Measurements from ENCODE around the gene TRIM9.
A peak's percentile ranks its signal among the peaks of the same experiment; 100 is the strongest.
"Not testable (repeated sequence)": the region's sequence is repeated elsewhere in the genome, so short reads cannot be mapped to it uniquely, and the experiment has no call there.

Gene TRIM9

GRCh38 chr14:50985124-50985858 lies 109.6 kb downstream of the TRIM9 start:
- peak in 30 of 42 donors; percentile 29 to 75 (median 52) for DNase-seq
- intact Hi-C loops (cut with DNase I): no loop called here

DNA sequence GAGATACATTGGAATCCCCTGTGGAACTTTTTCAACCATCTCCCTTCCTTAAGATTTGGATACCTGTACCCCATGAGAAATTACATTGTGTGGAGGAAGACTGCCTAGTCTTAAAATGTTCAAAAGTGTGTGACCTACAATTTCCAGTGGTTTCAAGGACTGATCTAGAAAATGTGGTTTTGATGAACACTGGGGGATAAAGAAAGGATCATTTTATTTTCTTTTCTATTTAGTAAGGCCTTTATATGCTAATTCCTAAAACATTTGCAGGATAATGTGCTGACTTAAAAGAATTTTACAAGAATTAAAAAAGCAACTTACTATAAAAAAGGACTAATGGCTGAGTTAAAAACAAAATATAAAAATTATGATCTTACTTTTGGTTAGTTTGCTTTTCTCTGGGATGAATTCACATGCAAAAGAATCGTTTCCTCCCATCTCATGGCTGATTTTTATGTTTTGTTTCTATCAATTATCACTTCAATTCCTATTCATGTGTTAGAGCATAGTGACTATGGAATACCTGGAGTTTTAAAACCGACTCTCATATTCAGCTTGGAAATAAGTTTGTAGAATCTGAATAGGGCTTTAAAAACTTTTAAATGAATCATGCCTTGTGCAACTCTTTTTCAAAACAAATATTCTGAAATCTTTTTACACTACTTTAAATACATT lies 110.7 kb downstream of the TRIM9 start:
- intact Hi-C loops (cut with DNase I): no loop called here
- DNase-seq: no peak

DNA sequence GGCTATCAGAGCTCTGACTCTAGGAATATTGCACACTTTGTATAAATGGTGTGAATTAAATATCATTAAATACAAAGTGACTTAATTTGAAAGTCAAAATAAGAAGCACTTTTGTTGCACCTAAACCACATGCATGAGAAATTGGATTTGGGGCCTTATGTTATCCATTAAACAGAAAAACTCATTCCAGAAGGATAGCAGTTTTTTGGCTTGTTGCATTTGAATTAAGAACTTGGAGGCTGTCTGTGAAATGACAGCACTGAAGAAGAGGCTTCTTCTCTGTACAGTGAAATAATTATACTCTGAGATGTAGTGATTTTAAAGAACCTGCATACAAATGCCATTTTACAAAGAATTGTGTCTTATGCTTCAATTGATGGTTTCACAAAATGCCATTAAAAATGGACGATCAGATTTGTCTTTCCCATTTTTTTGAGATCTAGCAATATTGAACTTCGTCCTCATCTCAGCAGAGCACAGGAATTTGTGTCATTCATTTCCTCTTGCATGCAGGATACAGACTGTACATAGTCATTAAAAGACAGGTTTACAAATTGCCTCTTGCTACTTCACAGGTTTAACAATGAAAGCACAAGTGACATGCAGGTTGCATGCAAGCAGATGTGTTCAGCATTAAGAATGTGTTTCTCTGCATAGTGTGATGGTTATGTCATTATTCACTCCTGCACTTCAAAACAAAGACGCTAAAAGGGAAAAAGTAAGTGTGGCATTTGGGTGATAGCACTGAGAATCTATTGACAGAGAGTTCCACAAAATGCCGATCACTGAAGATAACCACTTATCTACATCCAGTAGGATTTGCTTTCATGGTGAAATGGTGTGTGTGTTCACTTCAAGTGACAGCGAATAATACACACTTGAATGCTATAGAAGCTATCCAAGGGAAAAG lies 114.7 kb downstream of the TRIM9 start:
- peak in 1 of 42 donors; percentile 6 for DNase-seq
- intact Hi-C loops (cut with DNase I): no loop called here

DNA sequence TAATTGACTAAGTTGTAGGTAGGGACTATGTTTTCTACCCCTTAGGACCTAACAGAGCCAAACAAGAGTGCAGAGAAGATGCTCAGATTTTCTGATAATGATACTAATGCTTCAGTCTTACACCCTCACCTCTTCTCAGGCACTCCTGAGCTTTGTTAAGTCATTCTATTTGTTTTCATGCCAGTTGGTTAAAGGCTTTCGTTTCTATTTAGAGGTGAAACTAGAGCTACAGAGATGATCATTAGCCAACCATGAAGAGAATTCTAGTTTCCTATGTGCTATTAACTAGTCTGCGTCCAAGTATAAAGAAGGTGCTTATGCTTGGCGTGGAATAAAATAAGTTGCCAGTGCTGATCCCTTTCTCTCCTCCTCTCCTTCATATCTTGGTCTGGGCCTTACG lies 116.0 kb downstream of the TRIM9 start:
- intact Hi-C loops (cut with DNase I): no loop called here

GRCh38 chr14:50978529-50978871 lies 116.4 kb downstream of the TRIM9 start:
- intact Hi-C loops (cut with DNase I): no loop called here

More for the DNA sequence above, 116.0 kb downstream of the TRIM9 start:
- DNase-seq: no peak

GRCh38 chr14:50977863-50978528 lies 116.9 kb downstream of the TRIM9 start:
- intact Hi-C loops (cut with DNase I): no loop called here
- peak in 1 of 42 donors; percentile 37 for DNase-seq

More at GRCh38 chr14:50978529-50978871, 116.4 kb downstream of the TRIM9 start:
- DNase-seq: no peak

DNA sequence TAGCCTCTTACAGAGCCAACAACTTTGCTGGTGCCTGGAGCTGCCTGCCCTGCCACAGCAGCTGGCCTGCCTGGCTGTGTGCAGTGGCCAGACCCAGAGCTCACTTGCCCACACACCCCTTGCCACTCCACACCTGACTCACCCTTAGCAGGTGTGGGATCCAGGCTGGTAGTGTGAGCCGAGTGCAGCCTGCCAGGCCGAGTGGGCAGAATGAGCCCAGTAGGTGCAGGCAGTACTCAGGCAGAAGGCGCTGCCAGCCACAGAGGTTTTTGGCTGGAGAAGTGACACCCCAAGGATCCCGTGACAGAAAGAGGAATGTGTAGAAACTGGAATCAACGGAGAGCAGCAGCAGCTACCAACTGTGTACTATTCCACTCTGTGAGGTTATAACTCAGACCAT lies 120.8 kb downstream of the TRIM9 start:
- DNase-seq: no peak

GRCh38 chr14:50972734-50973133 lies 122.2 kb downstream of the TRIM9 start:
- intact Hi-C loops (cut with DNase I): no loop called here
- no peak for DNase-seq

More for the DNA sequence above, 120.8 kb downstream of the TRIM9 start:
- intact Hi-C loops (cut with DNase I): no loop called here

- intact Hi-C loops (cut with DNase I): no loop called here
- no peak for DNase-seq
Observed at GRCh38 chr14:50970886-50971781, 123.8 kb downstream of the TRIM9 start.

DNA sequence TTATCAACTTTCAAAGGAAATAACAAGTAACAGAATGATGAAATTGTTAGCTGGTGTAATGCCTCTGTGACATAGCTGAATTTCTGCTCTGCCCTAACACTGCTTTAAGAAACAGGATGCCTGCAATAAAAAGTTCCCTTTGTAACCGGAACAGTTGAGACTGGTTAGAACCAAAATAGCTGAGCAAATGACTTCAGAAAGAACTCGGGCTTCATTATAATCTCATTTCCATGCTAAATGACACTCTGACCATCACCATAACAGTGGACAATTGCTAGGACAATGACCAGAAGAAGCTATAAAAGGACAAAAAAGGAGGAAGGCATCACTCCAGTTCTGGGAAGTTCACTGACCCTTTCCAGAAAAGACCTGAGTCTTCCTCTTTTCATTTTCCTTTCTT lies 127.1 kb downstream of the TRIM9 start:
- intact Hi-C loops (cut with DNase I): no loop called here
- DNase-seq: no peak

- no peak for DNase-seq
- intact Hi-C loops (cut with DNase I): no loop called here
Observed at GRCh38 chr14:50967103-50967502, 127.8 kb downstream of the TRIM9 start.

DNA sequence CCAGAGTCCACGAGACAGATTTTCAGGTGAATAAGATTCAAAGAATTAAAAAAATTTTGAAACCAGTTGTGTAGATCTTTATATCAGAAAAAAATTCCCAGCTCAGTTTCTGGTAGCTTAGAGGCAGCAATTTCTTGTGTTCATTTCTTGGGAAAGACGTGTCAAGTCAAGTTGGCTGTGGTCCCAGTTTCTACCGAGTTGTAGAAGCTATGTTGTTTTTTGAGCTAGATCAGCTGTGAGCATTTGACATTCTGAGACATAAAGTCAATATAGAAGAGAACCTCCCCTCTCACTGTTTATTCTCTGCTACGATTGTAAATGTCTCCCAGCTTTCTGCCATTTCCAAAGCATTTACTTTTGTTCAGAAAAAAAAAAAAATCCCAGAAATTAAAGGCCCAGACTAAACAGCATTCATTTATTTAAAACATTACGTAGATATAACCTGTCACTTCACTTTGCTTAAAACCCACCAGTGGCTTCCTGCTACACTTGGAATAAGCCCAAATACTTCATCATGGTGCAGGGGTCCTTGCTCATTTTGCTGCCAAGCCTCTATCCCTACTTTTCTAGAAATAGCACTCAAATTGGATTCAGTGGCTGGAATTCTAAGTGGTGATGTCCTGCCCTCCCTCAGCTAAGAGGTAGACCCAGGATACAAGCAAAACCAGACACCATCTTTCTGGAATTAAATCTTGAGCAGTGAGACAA lies 130.1 kb downstream of the TRIM9 start:
- DNase-seq: peak in 16 of 42 donors; percentile 41 to 81 (median 57)

DNA sequence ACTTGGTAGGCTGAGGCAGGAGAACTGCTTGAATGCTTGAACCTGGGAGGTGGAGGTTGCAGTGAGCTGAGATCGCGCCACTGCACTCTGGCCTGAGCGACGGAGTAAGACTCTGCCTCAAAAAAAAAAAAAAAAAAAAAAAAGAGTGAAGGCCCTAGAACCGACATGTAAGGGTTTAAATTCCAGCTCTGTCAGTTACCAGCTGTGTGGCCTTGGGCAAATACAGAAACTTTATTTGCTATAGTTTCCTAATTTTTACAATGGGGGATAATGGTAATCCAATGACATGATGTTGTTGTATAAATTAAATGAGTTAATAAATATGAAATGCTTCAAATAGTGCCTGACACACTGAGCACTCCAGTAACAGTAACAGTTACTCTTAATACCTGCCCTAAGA lies 131.0 kb downstream of the TRIM9 start:
- no peak for DNase-seq
- intact Hi-C loops (cut with DNase I): no loop called here

More for the DNA sequence above, 130.1 kb downstream of the TRIM9 start:
- intact Hi-C loops (cut with DNase I): no loop called here

- DNase-seq: no peak
- intact Hi-C loops (cut with DNase I): no loop called here
Observed at GRCh38 chr14:50961605-50962221, 133.2 kb downstream of the TRIM9 start.

DNA sequence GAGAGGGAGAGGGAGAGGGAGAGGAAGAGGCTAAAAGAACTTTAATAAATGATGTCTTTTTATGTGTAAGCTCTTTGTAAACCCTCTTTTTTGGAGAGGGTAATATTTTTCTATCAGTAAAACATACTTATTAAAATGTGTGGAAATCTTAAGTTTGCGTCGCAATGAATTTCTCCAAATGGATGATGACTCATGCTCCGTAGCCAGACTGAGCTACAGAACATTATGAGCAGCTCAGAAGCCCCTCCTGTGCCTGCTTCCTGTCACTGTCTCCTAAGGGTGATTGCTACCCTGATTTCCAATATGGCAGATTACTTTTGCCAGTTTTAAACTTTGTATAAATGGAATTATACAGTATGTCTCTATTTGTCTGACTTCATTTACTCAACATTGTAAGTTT lies 137.6 kb downstream of the TRIM9 start:
- no peak for DNase-seq
- intact Hi-C loops (cut with DNase I): loop anchor here (10.0 kb wide), 1 partner anchor 268 kb away; no protein-coding TSS in a partner anchor

DNA sequence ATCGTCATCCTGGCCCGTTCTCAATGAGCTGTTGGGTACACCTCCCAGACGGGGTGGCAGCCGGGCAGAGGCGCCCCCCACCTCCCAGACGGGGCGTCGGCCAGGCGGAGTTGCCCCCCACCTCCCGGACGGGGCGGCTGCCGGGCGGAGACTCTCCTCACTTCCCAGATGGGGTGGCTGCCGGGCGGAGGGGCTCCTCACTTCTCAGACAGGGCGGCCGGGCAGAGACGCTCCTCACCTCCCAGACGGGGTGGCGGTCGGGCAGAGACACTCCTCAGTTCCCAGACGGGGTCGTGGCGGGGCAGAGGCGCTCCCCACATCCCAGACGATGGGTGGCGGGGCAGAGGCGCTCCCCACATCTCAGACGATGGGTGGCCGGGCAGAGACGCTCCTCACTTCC lies 138.5 kb downstream of the TRIM9 start:
- not testable (repeated sequence) for DNase-seq
- intact Hi-C loops (cut with DNase I): loop anchor here (10.0 kb wide), 1 partner anchor 268 kb away; no protein-coding TSS in a partner anchor
